Umbilical cord (tissue), 2 donors: ENCODE measurements around the gene STAT6. TPM values are rescaled to one million over a fixed set of nuclear protein-coding genes. Genes with fewer than 3 reads are reported as not detected.
A peak's percentile ranks its signal among the peaks of the same experiment; 100 is the strongest.
"Not testable (repeated sequence)": the region's sequence is repeated elsewhere in the genome, so short reads cannot be mapped to it uniquely, and the experiment has no call there.

Experiments
- DNase-seq: peaks from one replicate; pipeline ENCODE4 v3.0.0-alpha.2; 2015; ENCODE audit warnings: low spot score
- total RNA-seq: library from RNA; depleted of rRNA; stranded (reverse); fragments of >200 nt; gene quantifications from one replicate; pipeline ENCODE4 v1.2.3, GENCODE V29; 2014; ENCODE audit warnings: low replicate concordance; ENCODE audit not compliant: insufficient read depth

STAT6 gene
- total RNA-seq, 1 donor from 2014 or later, result 83.8 TPM

- peak; percentile 92 for DNase-seq
These were observed 16.8 kb upstream of the STAT6 start, which contains the start of gene LRP1 for GRCh38 chr12:57127726-57128518. Gene LRP1 (plus strand): TSS chr12:57128483. CDS start chr12:57128965, 482 bp downstream.

DNA sequence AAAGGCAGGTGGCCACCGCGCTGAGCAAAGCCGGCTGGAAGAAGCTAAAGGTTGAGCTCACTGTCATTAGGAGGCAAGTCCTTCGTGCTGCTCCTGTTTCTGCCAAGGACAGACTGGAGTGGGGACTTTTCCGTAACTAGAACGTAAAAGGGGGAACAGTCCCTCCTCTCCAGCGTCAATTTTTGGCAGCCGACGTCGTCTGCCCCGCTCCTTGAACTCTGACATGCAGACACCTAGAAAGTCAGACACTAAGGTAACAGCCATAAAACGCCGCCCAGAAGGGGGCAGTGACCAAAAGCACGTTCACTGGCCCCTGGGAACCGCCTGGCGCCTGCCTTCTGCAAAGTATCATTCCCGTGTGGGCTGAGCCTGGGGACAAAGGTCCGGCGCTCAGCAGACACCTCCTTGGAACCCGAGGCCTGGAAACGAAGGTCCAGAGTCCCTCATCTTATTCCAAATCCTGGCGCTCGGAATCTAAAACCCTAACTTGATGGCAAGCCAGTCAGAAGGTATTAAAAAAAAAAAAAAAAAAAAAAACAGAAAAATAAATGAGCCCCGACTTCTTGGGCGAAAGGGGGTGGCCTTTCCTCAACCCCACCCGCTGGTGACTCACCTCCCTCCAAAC is 16.1 kb upstream of the STAT6 start:
- DNase-seq, result peak; percentile 58

GRCh38 chr12:57126561-57126960 is 15.4 kb upstream of the STAT6 start:
- DNase-seq, result no peak

GRCh38 chr12:57126061-57126460 is 14.9 kb upstream of the STAT6 start:
- no peak for DNase-seq

DNA sequence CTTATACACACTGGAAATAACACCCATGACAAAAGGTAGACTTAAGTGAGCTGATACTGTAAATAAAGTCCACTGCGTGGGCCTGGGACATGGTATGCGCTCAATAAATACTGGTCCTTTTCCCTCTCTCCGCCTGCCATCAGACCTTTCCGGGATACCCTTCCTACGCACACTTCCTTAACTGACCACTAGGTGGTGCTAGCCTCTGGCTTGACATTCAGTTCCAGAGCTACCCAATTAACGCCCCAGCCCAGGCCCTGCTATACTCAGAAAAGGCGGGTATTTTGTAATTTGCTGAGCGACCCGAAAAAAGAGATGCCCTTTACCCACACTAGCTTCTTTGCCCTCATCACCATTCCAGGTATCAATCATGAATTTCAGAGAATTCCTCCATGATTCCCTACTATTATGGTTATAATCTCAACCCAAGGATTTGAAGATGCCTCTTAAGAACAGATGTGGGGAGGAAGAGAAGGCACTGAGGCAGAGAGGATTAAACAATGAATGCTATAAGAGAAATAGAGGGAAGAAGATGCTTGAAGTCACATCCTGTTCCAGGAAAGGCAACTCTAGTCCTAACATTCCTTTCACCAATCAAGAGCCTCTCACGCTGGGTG is 13.2 kb upstream of the STAT6 start:
- peak; percentile 85 for DNase-seq

GRCh38 chr12:57123813-57124212 is 12.7 kb upstream of the STAT6 start:
- DNase-seq, result no peak

DNA sequence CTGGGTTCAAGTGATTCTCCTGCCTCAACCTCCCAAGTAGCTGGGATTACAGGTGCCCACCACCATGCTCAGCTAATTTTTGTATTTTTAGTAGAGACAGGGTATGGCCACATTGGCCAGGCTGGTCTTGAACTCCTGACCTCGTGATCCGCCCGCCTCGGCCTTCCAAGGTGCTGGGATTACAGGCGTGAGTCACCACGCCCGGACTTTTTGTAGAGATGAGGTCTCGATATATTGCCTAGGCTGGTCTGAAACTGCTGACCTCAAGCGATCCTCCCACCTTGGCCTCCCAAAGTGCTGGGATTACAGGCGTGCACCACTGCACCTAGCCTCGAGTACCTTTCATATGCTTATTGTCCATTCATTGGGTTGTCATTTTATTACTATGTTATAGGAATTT is 9.6 kb upstream of the STAT6 start:
- not testable (repeated sequence) for DNase-seq

DNA sequence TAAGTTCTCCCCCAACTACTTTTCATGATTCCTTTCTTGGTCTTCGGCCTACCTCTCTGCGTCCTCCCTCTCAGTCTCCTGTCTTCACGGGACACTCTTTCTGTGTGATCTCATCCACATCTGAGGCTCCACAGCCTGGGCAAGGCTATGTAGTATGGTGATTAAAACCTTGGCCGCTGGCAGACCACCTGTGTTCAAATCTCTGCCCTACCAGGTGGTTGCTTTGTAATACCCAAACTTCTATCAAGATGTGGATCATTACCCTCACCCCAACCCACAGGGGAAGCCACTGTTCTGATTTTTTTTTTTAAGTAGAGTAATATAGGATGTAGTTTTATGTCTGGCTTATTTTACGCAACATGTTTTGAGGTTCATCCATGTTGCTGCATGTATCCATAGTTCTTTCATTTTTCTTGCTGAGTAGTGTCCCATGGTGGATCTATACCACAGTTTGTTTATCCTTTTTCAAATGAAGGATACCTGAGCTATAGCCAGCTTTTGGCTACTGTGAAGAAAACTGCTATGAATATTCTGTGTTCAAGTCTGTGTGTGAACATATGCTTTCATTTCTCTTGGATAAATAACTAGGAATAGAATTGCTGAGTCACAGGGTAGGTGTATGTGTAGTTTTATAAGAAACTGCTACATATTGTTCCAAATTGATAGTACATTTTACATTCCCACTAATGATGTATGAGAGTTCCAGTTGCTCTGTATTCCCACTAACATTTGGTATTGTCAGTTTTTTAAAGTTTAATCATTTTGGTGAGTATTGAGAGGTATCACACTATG is 8.3 kb upstream of the STAT6 start:
- DNase-seq, result no peak

DNA sequence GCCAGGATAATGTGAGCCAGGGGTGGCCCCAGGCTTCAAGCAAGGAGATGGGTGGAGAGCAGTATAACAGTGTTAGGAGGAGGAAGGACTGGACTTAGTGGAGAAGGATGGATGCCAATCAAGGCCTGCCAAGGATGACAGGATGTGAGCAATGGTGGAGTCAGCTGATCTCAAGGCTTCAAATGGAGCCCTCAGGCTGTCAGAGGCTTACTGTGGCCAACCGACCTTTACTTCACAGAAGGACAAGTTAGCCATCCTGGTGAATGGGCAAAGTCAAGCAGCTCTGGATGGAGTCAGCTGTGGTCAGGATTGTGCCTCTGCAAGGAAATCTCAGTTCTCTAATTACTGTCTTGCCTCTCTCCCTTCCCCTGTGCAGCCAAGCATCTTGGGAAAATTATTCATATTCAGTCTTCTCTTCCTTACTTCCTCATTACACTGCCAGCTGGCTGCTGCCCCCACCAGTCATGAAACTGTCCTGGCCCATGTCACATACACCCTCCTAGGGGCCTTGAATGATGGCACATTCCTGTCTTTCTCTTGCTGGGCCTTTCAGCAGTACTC is 7.6 kb upstream of the STAT6 start:
- DNase-seq, result no peak

DNA sequence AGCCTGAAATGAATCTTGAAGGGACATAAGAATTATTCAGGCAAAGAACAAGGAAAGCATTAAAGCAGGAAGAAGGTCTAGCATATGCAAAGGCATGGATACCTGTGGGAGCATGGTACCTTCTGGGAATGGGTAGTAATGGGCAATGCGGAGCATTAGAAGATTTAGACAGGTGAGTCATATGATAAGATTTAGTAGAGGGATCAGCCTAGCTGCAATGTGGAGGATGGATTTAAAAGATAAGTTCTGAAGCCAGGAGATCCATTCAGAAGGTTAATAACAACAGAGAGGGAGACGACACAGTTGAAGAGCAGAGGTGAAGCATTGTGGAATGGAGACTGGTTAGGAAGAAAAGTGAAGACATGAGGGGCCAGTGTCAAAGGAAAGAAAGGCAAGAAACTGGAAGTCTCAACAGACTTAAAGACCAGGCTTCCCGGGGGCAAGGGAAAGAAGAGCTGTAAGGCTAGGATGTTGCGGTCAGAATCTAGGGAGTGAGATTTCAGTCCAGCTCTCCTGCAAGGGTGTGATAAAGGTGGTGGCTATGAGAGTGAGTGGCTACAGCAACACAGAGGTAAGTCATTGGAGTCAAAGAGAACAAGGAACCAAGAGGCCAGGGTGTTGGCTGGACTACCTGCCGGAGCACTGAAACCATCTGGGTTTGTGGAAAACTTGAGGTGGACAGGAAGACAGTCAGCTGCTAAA is 5.6 kb upstream of the STAT6 start:
- DNase-seq, result no peak

GRCh38 chr12:57112492-57113294 is 1.5 kb upstream of the STAT6 start:
- DNase-seq, result no peak

GRCh38 chr12:57110104-57111030 is 795 bp downstream of the STAT6 start:
- peak; percentile 71 for DNase-seq

- no peak for DNase-seq
These were observed 1.7 kb downstream of the STAT6 start for GRCh38 chr12:57109207-57110103.

- DNase-seq, result no peak
These were observed 3.6 kb downstream of the STAT6 start for GRCh38 chr12:57107456-57108155.

DNA sequence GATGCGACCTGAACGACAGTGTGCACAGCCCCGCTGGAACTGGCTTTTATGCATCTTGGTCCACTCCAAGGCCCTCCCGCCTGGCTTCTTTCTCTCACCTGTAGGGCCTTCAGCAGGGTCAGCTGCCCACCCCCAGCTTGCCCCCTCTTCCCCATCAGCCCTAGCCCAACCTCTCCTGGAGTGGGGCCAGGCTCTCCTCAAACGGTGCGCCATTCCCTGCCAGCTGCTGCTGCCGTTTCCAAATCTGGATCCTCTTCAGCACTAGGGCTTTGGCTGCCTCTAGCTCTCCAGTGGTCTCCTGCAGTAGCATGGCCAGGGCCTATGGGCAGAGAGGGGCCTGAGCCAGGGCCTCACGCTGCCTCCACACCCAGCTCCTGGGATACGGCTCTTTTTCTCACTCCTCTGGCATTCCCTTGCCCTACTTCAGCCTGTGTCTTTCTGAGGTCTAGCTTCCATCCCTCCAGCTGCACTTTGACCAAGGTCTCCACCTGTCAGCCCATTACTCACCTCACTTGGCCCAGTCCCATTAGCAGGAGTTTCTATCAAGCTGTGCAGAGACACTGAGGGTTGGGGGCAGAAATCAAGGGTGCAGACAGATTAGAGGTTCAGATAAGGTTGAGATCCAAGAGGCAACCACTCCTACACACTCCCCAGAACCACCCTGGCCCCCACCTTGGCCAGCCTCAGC is 5.0 kb downstream of the STAT6 start:
- no peak for DNase-seq

DNA sequence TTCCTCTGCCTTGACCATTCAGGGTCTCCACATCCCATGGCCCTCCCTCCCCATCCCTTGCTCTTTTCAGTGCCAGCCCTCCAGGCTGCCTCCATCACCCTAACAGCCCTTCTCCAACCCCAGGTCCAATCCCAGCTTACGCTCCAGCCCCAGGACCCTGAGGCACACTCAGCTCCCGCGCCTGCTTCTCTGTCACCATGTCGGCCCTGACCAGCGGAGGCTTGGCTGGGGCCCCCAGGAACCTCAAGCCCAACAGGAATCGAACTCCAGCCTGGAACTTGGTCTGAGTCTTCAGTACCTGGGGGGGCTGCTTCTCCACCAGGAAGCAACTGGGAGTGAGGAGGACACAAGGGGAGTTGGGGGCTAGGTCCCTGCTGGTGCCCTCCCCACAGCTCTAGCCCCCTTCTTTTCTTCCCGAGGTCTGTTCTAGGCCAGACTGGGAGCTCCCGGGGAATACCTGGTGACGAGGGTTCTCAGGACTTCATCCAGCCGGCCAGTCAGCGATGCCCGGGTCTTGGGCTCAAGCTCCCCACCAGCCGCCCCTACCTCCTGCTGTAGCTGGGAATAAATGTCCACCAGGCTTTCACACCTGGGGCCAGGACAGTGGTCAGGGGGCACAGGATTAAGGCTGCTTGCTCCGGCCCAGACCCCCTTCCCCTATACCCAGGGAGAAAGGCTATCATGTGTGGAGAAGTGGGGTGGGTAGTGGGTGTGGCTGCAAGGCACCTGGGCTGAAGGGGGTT is 6.0 kb downstream of the STAT6 start:
- DNase-seq, result no peak
